GM23338 (cell line): ENCODE data around the gene DENND2A. TPM values are rescaled to one million over a fixed set of nuclear protein-coding genes. Genes with fewer than 3 reads are reported as not detected.

ENCODE experiments used
- ATAC-seq: fragments of 200-7000 bp; cut with Tn5 transposase; 3 replicates; pipeline ENCODE4 v1.9.1; 2020
- DNase-seq: peaks from one replicate; pipeline ENCODE4 v3.0.0-alpha.2; 2015; ENCODE audit warnings: low spot score
- H2AFZ ChIP-seq: fragments of 200-600 bp; sonication (generic); 2 replicates; pipeline ENCODE4 v1.8.0; 2016; ENCODE audit warnings: antibody characterized with exemption, mild to moderate bottlenecking, moderate library complexity
- H3F3A ChIP-seq: fragments of 200-600 bp; sonication (generic); replicated peaks from 2 replicates; pipeline ENCODE4 v1.8.0; 2017; ENCODE audit warnings: antibody characterized with exemption, mixed run types, low read depth
- H3K27ac ChIP-seq: fragments of 200-600 bp; sonication (generic); 2 replicates; pipeline ENCODE4 v1.6.1; 2016; ENCODE audit warnings: low read depth
- H3K27me3 ChIP-seq: fragments of 200-600 bp; sonication (generic); 2 replicates; pipeline ENCODE4 v1.8.0; 2016; ENCODE audit warnings: mild to moderate bottlenecking, mixed run types, moderate library complexity; ENCODE audit not compliant: insufficient read depth
- H3K36me3 ChIP-seq: fragments of 200-600 bp; sonication (generic); 2 replicates; pipeline ENCODE4 v1.8.0; 2016; ENCODE audit warnings: mild to moderate bottlenecking; ENCODE audit not compliant: insufficient read depth
- H3K4me1 ChIP-seq: fragments of 200-600 bp; sonication (generic); 2 replicates; pipeline ENCODE4 v1.8.0; 2016; ENCODE audit warnings: mild to moderate bottlenecking, moderate library complexity; ENCODE audit not compliant: insufficient read depth
- H3K4me2 ChIP-seq: fragments of 200-600 bp; sonication (generic); 2 replicates; pipeline ENCODE4 v1.7.1; 2017; ENCODE audit warnings: mixed run types
- H3K4me3 ChIP-seq: fragments of 200-600 bp; sonication (generic); 2 replicates; pipeline ENCODE4 v1.6.1; 2016; ENCODE audit warnings: mixed run types
- H3K79me2 ChIP-seq: fragments of 200-600 bp; sonication (generic); replicated peaks from 2 replicates; pipeline ENCODE4 v1.8.0; 2017; ENCODE audit warnings: mild to moderate bottlenecking; ENCODE audit not compliant: insufficient read depth
- H3K9me2 ChIP-seq: fragments of 200-600 bp; sonication (generic); 2 replicates; pipeline ENCODE4 v1.8.0; 2017; ENCODE audit not compliant: insufficient read depth
- H4K20me1 ChIP-seq: fragments of 200-600 bp; sonication (generic); replicated peaks from 2 replicates; pipeline ENCODE4 v1.8.0; 2017; ENCODE audit warnings: mild to moderate bottlenecking; ENCODE audit not compliant: insufficient read depth
- H3K27ac Mint-ChIP-seq: 2 replicates; pipeline ENCODE4 v1.8.0; 2020; ENCODE audit warnings: inconsistent platforms, mild to moderate bottlenecking, moderate library complexity, mixed read lengths
- H3K27me3 Mint-ChIP-seq: 3 replicates; pipeline ENCODE4 v1.8.0; 2022; ENCODE audit warnings: low read depth, mild to moderate bottlenecking, moderate library complexity, mixed read lengths, inconsistent platforms; ENCODE audit not compliant: insufficient read depth, poor library complexity
- H3K36me3 Mint-ChIP-seq: 3 replicates; pipeline ENCODE4 v1.8.0; 2021; ENCODE audit warnings: low read depth, mild to moderate bottlenecking, inconsistent platforms, moderate library complexity, mixed read lengths
- H3K4me1 Mint-ChIP-seq: 3 replicates; pipeline ENCODE4 v1.8.0; 2020; ENCODE audit warnings: mild to moderate bottlenecking, inconsistent platforms, mixed read lengths
- H3K4me3 Mint-ChIP-seq: 3 replicates; pipeline ENCODE4 v1.8.0; 2021; ENCODE audit warnings: moderate library complexity, mild to moderate bottlenecking, inconsistent platforms, mixed read lengths
- H3K9me3 Mint-ChIP-seq: 3 replicates; pipeline ENCODE4 v1.8.0; 2020; ENCODE audit warnings: moderate library complexity, mild to moderate bottlenecking, inconsistent platforms, mixed read lengths
- NANOG ChIP-seq: IDR thresholded peaks from 2 replicates; pipeline ENCODE4 v1.6.1; 2016; ENCODE audit warnings: antibody characterized with exemption, borderline replicate concordance
- POLR2AphosphoS5 ChIP-seq: IDR thresholded peaks from 2 replicates; pipeline ENCODE4 v1.6.1; 2016; ENCODE audit warnings: antibody characterized with exemption, low read depth
- polyA plus RNA-seq: library from polyadenylated mRNA; unstranded; fragments of >200 nt; fragmentation: Nextera tagmentation; extraction: Ambion mirVana; gene quantifications from 2 replicates; pipeline ENCODE4 v1.2.1, GENCODE V29; 2016
- total RNA-seq: library from RNA; depleted of rRNA; stranded (reverse); fragments of >200 nt; shearing (Covaris generic); gene quantifications from 2 replicates; pipeline ENCODE4 v1.2.3, GENCODE V29; 2014
- TF ChIP-seq, protein P1 (sequence below): IDR thresholded peaks from 2 replicates; pipeline ENCODE4 v1.6.1; 2016; ENCODE audit warnings: antibody characterized with exemption
- TF ChIP-seq, protein P2 (sequence below), 2 experiments: fragments of 200-600 bp in 1 of 2; sonication (generic) in 1 of 2; conservative IDR thresholded peaks; 2 replicates each; pipeline versions ENCODE4 v1.5.1 to v1.6.1; 2016 to 2017; ENCODE audit warnings: antibody characterized with exemption in 2 of 2, low read depth in 2 of 2, mild to moderate bottlenecking in 2 of 2, moderate library complexity in 1 of 2
- TF ChIP-seq, protein P3 (sequence below): fragments of 250-450 bp; sonication (Bioruptor Pico); IDR thresholded peaks from 2 replicates; pipeline ENCODE4 v1.5.0; 2020; ENCODE audit warnings: mild to moderate bottlenecking, moderate library complexity

DENND2A gene
- total and polyA plus RNA-seq, 2 experiments from 2014 or later: 1.7 to 5.6 TPM

DNA sequence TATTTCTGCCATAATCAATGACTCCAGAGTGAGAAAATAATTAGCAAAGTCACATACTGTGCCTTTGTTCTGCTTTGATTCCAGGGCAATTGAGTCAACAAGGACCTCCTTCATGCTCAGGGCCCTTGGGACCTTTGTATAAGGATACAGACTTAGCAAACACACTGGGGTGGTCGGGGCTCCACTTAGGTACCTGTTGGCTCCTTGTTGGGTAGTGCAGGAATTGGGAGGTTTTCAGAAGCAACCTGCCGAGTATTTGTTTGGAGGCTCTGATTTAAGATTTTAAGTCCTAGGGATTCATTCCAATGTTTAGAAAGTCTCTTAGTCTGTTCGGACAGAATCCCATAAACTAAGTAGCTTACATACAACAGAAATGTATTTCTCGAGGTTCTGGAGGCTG lies 35.1 kb upstream of the DENND2A start (continued):
- TF ChIP-seq NANOG: no peak
- TF ChIP-seq, protein P1, sequence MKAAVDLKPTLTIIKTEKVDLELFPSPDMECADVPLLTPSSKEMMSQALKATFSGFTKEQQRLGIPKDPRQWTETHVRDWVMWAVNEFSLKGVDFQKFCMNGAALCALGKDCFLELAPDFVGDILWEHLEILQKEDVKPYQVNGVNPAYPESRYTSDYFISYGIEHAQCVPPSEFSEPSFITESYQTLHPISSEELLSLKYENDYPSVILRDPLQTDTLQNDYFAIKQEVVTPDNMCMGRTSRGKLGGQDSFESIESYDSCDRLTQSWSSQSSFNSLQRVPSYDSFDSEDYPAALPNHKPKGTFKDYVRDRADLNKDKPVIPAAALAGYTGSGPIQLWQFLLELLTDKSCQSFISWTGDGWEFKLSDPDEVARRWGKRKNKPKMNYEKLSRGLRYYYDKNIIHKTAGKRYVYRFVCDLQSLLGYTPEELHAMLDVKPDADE: no peak

DNA sequence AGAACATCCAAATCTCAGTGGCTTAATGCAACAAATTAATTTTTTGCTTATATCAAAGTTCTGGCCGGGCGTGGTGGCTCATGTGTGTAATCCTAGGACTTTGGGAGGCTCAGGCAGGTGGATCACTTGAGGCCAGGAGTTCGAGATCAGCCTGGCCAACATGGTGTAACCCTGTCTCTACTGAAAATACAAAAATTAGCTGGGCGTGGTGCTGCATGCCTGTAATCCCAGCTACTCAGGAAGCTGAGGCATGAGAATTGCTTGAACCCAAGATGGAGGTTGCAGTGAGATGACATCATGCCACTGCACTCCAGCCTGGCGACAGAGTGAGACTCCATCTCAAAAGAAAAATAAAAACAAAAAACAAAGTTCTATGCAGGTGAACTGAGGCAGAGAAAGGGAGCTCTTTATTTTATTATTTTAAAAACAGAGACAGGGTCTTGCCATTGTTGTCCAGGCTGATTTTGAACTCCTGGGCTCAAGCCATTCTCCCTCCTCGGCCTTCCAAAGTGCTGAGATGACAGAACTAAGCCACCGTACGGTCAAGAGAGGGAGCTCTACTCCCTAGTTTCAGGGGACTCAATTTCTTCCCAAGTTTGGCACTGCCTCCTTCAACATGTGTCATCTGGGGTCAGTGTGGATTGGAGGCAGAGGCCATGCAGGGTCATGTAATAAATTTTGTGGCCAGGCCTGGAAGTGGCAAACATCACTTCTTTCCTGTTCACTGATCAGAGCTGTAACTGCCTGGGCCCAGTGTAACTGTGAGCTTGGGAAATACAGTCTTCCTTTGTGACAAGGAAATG lies 34.5 kb upstream of the DENND2A start:
- Mint-ChIP-seq H3K4me3 (no peak overlapping the region; the same call in 2 of the 3 replicates), H3K4me1 (peaks cover 17% of the 10 kb centered on the region), H3K27ac (no peak overlapping the region), H3K27me3 (peaks cover 24% of the 10 kb centered on the region), H3K36me3 (no peaks in the 10 kb centered on the region; the same call in 2 of the 3 replicates), H3K9me3 (no peaks in the 10 kb centered on the region; the same call in 2 of the 3 replicates)
- Histone ChIP-seq H3K9me2 (no peaks in the 10 kb centered on the region), H3K27ac (no peak overlapping the region), H3K27me3 (0 out of 2 replicates have a peak, but pooled peaks cover 5% of the 10 kb centered on the region), H4K20me1 (peaks cover 6% of the 10 kb centered on the region; the same call in 1 of the 2 replicates), H3K4me1 (peaks cover 25% of the 10 kb centered on the region), H2AFZ (no peak overlapping the region), H3K4me2 (no peak overlapping the region), H3K36me3 (no peaks in the 10 kb centered on the region), H3K79me2 (no peaks in the 10 kb centered on the region), H3K4me3 (no peak overlapping the region), H3F3A (0 out of 2 replicates have a peak, but pooled peaks cover 3% of the 10 kb centered on the region)
- ATAC-seq: peak; percentile 11
- no peak for TF ChIP-seq POLR2AphosphoS5
- TF ChIP-seq, protein P2, sequence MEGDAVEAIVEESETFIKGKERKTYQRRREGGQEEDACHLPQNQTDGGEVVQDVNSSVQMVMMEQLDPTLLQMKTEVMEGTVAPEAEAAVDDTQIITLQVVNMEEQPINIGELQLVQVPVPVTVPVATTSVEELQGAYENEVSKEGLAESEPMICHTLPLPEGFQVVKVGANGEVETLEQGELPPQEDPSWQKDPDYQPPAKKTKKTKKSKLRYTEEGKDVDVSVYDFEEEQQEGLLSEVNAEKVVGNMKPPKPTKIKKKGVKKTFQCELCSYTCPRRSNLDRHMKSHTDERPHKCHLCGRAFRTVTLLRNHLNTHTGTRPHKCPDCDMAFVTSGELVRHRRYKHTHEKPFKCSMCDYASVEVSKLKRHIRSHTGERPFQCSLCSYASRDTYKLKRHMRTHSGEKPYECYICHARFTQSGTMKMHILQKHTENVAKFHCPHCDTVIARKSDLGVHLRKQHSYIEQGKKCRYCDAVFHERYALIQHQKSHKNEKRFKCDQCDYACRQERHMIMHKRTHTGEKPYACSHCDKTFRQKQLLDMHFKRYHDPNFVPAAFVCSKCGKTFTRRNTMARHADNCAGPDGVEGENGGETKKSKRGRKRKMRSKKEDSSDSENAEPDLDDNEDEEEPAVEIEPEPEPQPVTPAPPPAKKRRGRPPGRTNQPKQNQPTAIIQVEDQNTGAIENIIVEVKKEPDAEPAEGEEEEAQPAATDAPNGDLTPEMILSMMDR (conservative IDR thresholded peaks at IDR 0.05; ENCODE audit: low read depth in 2 of 2): peak; percentile 72 to 94
- TF ChIP-seq NANOG: no peak
- DNase-seq: peak; percentile 75

DNA sequence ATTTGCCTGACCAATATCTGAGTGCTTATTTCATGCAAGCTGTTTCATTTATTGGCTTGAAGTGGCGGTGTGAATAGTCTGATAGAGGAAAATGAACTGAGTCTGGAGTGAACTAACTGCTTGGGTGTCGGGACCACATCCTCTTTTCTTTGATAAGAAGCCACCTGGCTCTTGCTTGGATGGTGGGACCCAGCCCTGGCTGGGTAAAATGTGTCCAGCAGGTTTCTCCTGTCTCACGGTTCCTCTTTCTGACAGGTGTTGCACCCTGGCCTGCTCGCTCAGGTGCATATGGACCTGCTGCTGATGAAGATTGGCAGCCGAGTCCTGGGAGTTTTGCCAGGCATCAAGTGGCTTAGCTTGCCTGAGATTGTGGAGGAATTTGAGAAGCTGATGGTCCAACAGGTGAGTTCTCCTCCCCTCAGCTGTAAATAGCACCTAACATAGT lies 33.8 kb upstream of the DENND2A start:
- no peak for DNase-seq
- peaks cover 25% of the 10 kb centered on the region for H3K4me1 ChIP-seq
- H3K9me2 ChIP-seq: no peaks in the 10 kb centered on the region
- peak overlapping the region; percentile 75 for H3K4me3 Mint-ChIP-seq
- no peak overlapping the region for H2AFZ ChIP-seq
- H3K9me3 Mint-ChIP-seq: no peaks in the 10 kb centered on the region; the same call in 2 of the 3 replicates
- no peak overlapping the region for H3K27ac ChIP-seq
- no peak for ATAC-seq
- H4K20me1 ChIP-seq: peaks cover 6% of the 10 kb centered on the region; the same call in 1 of the 2 replicates
- peak overlapping the region; percentile 93; the same call in 1 of the 2 replicates for H3K4me2 ChIP-seq
- peaks cover 24% of the 10 kb centered on the region for H3K27me3 Mint-ChIP-seq
- H3K27me3 ChIP-seq: 0 out of 2 replicates have a peak, but pooled peaks cover 5% of the 10 kb centered on the region
- no peak overlapping the region for H3K27ac Mint-ChIP-seq
- no peaks in the 10 kb centered on the region; the same call in 2 of the 3 replicates for H3K36me3 Mint-ChIP-seq
- H3K36me3 ChIP-seq: no peaks in the 10 kb centered on the region
- peak overlapping the region; percentile 72 for H3K4me3 ChIP-seq
- 0 out of 2 replicates have a peak, but pooled peaks cover 3% of the 10 kb centered on the region for H3F3A ChIP-seq
- H3K4me1 Mint-ChIP-seq: peaks cover 17% of the 10 kb centered on the region
- no peaks in the 10 kb centered on the region for H3K79me2 ChIP-seq
- TF ChIP-seq, protein P3, sequence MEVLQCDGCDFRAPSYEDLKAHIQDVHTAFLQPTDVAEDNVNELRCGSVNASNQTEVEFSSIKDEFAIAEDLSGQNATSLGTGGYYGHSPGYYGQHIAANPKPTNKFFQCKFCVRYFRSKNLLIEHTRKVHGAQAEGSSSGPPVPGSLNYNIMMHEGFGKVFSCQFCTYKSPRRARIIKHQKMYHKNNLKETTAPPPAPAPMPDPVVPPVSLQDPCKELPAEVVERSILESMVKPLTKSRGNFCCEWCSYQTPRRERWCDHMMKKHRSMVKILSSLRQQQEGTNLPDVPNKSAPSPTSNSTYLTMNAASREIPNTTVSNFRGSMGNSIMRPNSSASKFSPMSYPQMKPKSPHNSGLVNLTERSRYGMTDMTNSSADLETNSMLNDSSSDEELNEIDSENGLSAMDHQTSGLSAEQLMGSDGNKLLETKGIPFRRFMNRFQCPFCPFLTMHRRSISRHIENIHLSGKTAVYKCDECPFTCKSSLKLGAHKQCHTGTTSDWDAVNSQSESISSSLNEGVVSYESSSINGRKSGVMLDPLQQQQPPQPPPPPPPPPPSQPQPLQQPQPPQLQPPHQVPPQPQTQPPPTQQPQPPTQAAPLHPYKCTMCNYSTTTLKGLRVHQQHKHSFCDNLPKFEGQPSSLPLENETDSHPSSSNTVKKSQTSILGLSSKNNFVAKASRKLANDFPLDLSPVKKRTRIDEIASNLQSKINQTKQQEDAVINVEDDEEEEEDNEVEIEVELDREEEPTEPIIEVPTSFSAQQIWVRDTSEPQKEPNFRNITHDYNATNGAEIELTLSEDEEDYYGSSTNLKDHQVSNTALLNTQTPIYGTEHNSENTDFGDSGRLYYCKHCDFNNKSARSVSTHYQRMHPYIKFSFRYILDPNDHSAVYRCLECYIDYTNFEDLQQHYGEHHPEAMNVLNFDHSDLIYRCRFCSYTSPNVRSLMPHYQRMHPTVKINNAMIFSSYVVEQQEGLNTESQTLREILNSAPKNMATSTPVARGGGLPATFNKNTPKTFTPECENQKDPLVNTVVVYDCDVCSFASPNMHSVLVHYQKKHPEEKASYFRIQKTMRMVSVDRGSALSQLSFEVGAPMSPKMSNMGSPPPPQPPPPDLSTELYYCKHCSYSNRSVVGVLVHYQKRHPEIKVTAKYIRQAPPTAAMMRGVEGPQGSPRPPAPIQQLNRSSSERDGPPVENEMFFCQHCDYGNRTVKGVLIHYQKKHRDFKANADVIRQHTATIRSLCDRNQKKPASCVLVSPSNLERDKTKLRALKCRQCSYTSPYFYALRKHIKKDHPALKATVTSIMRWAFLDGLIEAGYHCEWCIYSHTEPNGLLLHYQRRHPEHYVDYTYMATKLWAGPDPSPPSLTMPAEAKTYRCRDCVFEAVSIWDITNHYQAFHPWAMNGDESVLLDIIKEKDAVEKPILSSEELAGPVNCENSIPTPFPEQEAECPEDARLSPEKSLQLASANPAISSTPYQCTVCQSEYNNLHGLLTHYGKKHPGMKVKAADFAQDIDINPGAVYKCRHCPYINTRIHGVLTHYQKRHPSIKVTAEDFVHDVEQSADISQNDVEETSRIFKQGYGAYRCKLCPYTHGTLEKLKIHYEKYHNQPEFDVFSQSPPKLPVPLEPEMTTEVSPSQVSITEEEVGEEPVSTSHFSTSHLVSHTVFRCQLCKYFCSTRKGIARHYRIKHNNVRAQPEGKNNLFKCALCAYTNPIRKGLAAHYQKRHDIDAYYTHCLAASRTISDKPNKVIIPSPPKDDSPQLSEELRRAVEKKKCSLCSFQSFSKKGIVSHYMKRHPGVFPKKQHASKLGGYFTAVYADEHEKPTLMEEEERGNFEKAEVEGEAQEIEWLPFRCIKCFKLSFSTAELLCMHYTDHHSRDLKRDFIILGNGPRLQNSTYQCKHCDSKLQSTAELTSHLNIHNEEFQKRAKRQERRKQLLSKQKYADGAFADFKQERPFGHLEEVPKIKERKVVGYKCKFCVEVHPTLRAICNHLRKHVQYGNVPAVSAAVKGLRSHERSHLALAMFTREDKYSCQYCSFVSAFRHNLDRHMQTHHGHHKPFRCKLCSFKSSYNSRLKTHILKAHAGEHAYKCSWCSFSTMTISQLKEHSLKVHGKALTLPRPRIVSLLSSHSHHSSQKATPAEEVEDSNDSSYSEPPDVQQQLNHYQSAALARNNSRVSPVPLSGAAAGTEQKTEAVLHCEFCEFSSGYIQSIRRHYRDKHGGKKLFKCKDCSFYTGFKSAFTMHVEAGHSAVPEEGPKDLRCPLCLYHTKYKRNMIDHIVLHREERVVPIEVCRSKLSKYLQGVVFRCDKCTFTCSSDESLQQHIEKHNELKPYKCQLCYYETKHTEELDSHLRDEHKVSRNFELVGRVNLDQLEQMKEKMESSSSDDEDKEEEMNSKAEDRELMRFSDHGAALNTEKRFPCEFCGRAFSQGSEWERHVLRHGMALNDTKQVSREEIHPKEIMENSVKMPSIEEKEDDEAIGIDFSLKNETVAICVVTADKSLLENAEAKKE (CRISPR knock-in tag): no peak
- TF ChIP-seq, protein P2 (conservative IDR thresholded peaks at IDR 0.05; ENCODE audit: low read depth in 2 of 2): no peak
- TF ChIP-seq POLR2AphosphoS5: no peak
